Smooth muscle cell (in vitro differentiated cells): ENCODE data around the gene SCLY. TPM values are rescaled to one million over a fixed set of nuclear protein-coding genes. Genes with fewer than 3 reads are reported as not detected.

Experiments
- DNase-seq: peaks from one replicate; lab custom pipeline; 2025; ENCODE audit not compliant: unreplicated experiment; lab: John Stamatoyannopoulos, UW
- H2AFZ ChIP-seq: fragments of 200-600 bp; sonication (generic); 2 replicates; pipeline ENCODE4 v1.6.0; 2016; ENCODE audit warnings: antibody characterized with exemption, low read depth, mild to moderate bottlenecking
- H3F3A ChIP-seq: fragments of 200-600 bp; sonication (generic); 2 replicates; pipeline ENCODE4 v1.6.0; 2017; ENCODE audit warnings: antibody characterized with exemption, low read depth
- H3K27ac ChIP-seq: fragments of 200-600 bp; sonication (generic); 2 replicates; pipeline ENCODE4 v1.5.1; 2016; ENCODE audit warnings: low read depth, mild to moderate bottlenecking
- H3K27me3 ChIP-seq: fragments of 200-600 bp; sonication (generic); 2 replicates; pipeline ENCODE4 v1.6.1; 2016; ENCODE audit warnings: low read depth, mild to moderate bottlenecking
- H3K36me3 ChIP-seq: fragments of 200-600 bp; sonication (generic); 2 replicates; pipeline ENCODE4 v1.5.1; 2016; ENCODE audit warnings: low read depth
- H3K4me1 ChIP-seq: fragments of 200-600 bp; sonication (generic); 2 replicates; pipeline ENCODE4 v1.5.1; 2016; ENCODE audit warnings: low read depth
- H3K4me2 ChIP-seq: fragments of 200-600 bp; sonication (generic); 2 replicates; pipeline ENCODE4 v1.6.0; 2016; ENCODE audit warnings: mild to moderate bottlenecking
- H3K4me3 ChIP-seq: fragments of 200-600 bp; sonication (generic); 2 replicates; pipeline ENCODE4 v1.5.1; 2016; ENCODE audit warnings: mild to moderate bottlenecking
- H3K79me2 ChIP-seq: fragments of 200-600 bp; sonication (generic); 2 replicates; pipeline ENCODE4 v1.6.0; 2016; ENCODE audit warnings: low read depth, mild to moderate bottlenecking
- H3K9ac ChIP-seq: fragments of 200-600 bp; sonication (generic); 2 replicates; pipeline ENCODE4 v1.6.0; 2016; ENCODE audit warnings: low read depth
- H3K9me3 ChIP-seq: fragments of 200-600 bp; sonication (generic); replicated peaks from 2 replicates; pipeline ENCODE4 v1.5.1; 2016; ENCODE audit warnings: low read depth
- H4K20me1 ChIP-seq: fragments of 200-600 bp; sonication (generic); 2 replicates; pipeline ENCODE4 v1.6.0; 2016; ENCODE audit warnings: low read depth
- WGBS: methylation state at CpG from one replicate; pipeline ENCODE4 v1.1.7; 2016; ENCODE audit warnings: low lambda C conversion rate; 5-methylcytosine and 5-hydroxymethylcytosine counted together
- polyA plus RNA-seq: library from polyadenylated mRNA; unstranded; fragments of >200 nt; fragmentation: Nextera tagmentation; extraction: Ambion mirVana; gene quantifications from 2 replicates; pipeline ENCODE4 v1.2.1, GENCODE V29; 2016
- total RNA-seq: library from RNA; depleted of rRNA; stranded (reverse); fragments of >200 nt; gene quantifications from 2 replicates; pipeline ENCODE4 v1.2.3, GENCODE V29; 2014
- TF ChIP-seq, protein P1 (sequence below): fragments of 200-600 bp; sonication (generic); IDR thresholded peaks from 2 replicates; pipeline ENCODE4 v1.5.1; 2017; ENCODE audit warnings: borderline replicate concordance, mild to moderate bottlenecking, antibody characterized with exemption; ENCODE audit not compliant: insufficient read depth, poor library complexity, severe bottlenecking

The SCLY gene
- total and polyA plus RNA-seq, 2 experiments from 2014 or later: 7.6 to 12.9 TPM

DNA sequence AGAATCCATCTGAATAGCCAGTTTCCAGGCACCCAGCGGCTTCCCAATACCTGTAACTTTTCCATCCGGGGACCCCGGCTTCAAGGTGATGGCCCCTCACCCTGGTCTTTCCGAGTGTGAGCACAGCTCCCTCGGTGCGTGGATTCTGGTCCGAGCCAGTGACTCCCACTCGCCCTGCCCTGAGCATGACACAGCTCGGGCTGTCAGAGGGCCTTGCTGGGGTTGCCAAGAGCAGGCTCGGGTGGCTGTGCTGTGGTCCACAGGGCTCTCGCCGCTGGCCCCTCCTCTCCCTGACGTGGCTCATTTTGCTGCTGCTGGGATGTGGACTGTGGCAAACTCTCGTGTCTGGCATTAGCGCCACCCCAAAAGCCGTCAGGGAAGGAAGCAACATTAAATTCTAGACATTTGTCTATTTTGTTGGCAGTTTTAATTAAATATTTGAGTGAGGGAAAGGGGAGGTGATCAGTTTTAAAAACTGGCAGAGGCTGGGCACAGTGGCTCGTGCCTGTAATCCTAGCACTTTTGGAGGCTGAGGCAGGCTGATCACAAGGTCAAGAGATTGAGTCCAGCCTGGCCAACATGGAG lies 33.7 kb downstream of the SCLY start:
- 96% methylated on average over 17 of the region's 17 CpGs for WGBS
- no peak overlapping the region for H3K27ac ChIP-seq
- H4K20me1 ChIP-seq: no peaks in the 10 kb centered on the region
- DNase-seq: no peak
- TF ChIP-seq, protein P1, sequence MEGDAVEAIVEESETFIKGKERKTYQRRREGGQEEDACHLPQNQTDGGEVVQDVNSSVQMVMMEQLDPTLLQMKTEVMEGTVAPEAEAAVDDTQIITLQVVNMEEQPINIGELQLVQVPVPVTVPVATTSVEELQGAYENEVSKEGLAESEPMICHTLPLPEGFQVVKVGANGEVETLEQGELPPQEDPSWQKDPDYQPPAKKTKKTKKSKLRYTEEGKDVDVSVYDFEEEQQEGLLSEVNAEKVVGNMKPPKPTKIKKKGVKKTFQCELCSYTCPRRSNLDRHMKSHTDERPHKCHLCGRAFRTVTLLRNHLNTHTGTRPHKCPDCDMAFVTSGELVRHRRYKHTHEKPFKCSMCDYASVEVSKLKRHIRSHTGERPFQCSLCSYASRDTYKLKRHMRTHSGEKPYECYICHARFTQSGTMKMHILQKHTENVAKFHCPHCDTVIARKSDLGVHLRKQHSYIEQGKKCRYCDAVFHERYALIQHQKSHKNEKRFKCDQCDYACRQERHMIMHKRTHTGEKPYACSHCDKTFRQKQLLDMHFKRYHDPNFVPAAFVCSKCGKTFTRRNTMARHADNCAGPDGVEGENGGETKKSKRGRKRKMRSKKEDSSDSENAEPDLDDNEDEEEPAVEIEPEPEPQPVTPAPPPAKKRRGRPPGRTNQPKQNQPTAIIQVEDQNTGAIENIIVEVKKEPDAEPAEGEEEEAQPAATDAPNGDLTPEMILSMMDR: no peak
- H3K4me2 ChIP-seq: no peak overlapping the region
- H3K79me2 ChIP-seq: no peaks in the 10 kb centered on the region
- no peaks in the 10 kb centered on the region for H3K4me1 ChIP-seq
- no peaks in the 10 kb centered on the region for H3K27me3 ChIP-seq
- no peaks in the 10 kb centered on the region for H3F3A ChIP-seq
- H3K36me3 ChIP-seq: no peaks in the 10 kb centered on the region
- H3K4me3 ChIP-seq: no peak overlapping the region
- no peak overlapping the region for H2AFZ ChIP-seq
- H3K9me3 ChIP-seq: no peaks in the 10 kb centered on the region
- H3K9ac ChIP-seq: no peak overlapping the region

DNA sequence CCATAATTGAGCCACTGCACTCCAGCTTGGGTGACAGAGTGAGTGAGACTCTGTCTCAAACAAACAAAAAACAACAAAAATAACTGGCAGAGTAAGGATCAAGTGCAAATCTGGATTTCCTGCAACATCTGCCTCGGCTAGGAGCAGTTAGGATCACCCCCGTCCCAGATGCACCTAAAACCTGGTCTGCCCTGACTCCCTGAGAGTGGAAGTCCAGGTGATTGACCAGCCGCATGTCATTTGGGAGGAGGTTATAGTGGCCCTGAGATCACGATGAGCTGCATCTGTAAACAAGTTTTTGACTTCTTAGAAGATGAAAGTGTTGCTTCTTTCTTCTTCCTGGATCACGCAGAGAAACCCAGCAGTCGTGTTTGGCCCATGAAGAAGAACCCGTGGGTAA lies 34.3 kb downstream of the SCLY start:
- Histone ChIP-seq H3K9me3 (no peaks in the 10 kb centered on the region), H3K36me3 (no peaks in the 10 kb centered on the region), H3K4me1 (no peaks in the 10 kb centered on the region), H3K27me3 (no peaks in the 10 kb centered on the region), H3F3A (no peaks in the 10 kb centered on the region), H3K4me2 (no peak overlapping the region), H3K27ac (no peak overlapping the region), H3K9ac (no peak overlapping the region), H4K20me1 (no peaks in the 10 kb centered on the region), H2AFZ (no peak overlapping the region), H3K79me2 (no peaks in the 10 kb centered on the region), H3K4me3 (no peak overlapping the region)
- no peak for DNase-seq
- TF ChIP-seq, protein P1: no peak
- WGBS: 79% methylated on average over 7 of the region's 7 CpGs

DNA sequence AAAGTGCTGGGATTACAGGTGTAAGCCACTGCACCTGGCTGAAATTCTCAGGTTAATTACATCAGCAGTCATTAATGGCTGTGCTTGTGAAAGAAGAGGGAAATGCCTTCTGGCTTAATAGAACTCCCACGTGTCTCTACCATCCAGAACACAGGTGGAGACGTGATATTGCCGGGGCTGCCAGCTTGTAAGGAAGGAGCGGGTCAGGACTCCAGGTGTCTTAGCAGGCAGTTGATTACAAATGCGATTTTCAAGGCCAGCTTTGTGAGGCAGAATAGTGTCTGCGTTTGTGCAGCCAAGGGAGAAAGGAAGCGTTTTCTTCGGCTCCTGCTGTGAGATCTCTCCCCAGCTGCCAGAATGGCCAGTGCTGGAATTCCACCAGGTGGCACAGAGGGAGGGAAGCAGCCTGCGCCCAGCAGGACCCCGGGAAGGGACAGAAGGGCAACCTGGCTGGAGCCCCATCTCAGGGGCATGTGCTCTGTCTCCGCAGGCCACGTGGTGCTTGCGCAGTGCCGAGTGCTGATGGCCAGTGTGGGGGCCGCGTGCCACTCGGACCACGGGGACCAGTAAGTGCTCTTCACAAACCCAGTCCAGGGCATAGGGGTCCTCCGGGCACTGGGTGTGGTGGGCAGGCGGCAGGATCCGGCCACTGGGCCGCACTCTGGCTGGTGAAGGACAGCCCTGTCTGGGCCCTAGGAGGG lies 35.7 kb downstream of the SCLY start:
- Histone ChIP-seq H2AFZ (no peak overlapping the region), H3K27ac (no peak overlapping the region), H3K4me2 (no peak overlapping the region), H3F3A (no peaks in the 10 kb centered on the region), H3K36me3 (no peaks in the 10 kb centered on the region), H3K9me3 (no peaks in the 10 kb centered on the region), H3K9ac (no peak overlapping the region), H3K79me2 (no peaks in the 10 kb centered on the region), H4K20me1 (no peaks in the 10 kb centered on the region), H3K27me3 (no peaks in the 10 kb centered on the region), H3K4me3 (no peak overlapping the region), H3K4me1 (no peaks in the 10 kb centered on the region)
- WGBS: 88% methylated on average over 22 of the region's 22 CpGs
- DNase-seq: no peak
- TF ChIP-seq, protein P1: no peak
